OCI-LY7 (cell line): ENCODE data around the gene ACTR6. TPM values are rescaled to one million over a fixed set of nuclear protein-coding genes. Genes with fewer than 3 reads are reported as not detected.
A peak's percentile ranks its signal among the peaks of the same experiment; 100 is the strongest.

ENCODE experiments used
- BruUV-seq: library from RNA; stranded (reverse); fragments of 400-500 nt; replicated peaks from 2 replicates; lab custom pipeline; 2021; lab: Mats Ljungman, UMichigan
- CTCF ChIA-PET: fragments of 300-600 bp; sonication (Branson Sonifier 250); formaldehyde crosslinking; loops from one replicate; lab custom pipeline; 2022; ENCODE audit warnings: antibody characterized with exemption; ENCODE audit not compliant: unreplicated experiment; lab: Charles Lee
- POLR2A ChIA-PET: fragments of 300-600 bp; sonication (Branson Sonifier 250); formaldehyde crosslinking; loops from one replicate; lab custom pipeline; 2022; ENCODE audit warnings: antibody characterized with exemption; lab: Charles Lee
- DNase-seq: peaks from one replicate; pipeline ENCODE4 v3.0.0-alpha.2; 2015; ENCODE audit warnings: low spot score
- H2AFZ ChIP-seq: fragments of 200-600 bp; sonication (generic), shearing (Covaris generic); 2 replicates; pipeline ENCODE4 v1.6.1; 2014; ENCODE audit warnings: mild to moderate bottlenecking, antibody characterized with exemption, low read length, moderate library complexity
- H3K27ac ChIP-seq: fragments of 200-600 bp; sonication (generic); 2 replicates; pipeline ENCODE4 v1.5.1; 2014; ENCODE audit warnings: mixed run types, low read depth, mild to moderate bottlenecking, moderate library complexity, low read length, inconsistent platforms; ENCODE audit not compliant: poor library complexity, severe bottlenecking
- H3K36me3 ChIP-seq: fragments of 200-600 bp; sonication (generic); 2 replicates; pipeline ENCODE4 v1.6.1; 2014; ENCODE audit warnings: mild to moderate bottlenecking, antibody characterized with exemption, low read length, moderate library complexity, mixed read lengths; ENCODE audit not compliant: insufficient read depth
- H3K4me1 ChIP-seq: fragments of 200-600 bp; sonication (generic); 2 replicates; pipeline ENCODE4 v1.5.1; 2014; ENCODE audit warnings: mild to moderate bottlenecking, low read length; ENCODE audit not compliant: insufficient read depth, poor library complexity, severe bottlenecking
- H3K4me2 ChIP-seq: fragments of 200-600 bp; sonication (generic); 2 replicates; pipeline ENCODE4 v1.6.1; 2014; ENCODE audit warnings: mild to moderate bottlenecking, low read length
- H3K4me3 ChIP-seq: fragments of 200-600 bp; sonication (generic); 2 replicates; pipeline ENCODE4 v1.5.1; 2014; ENCODE audit warnings: mild to moderate bottlenecking, low read depth, low read length; ENCODE audit not compliant: poor library complexity, severe bottlenecking
- H3K79me2 ChIP-seq: fragments of 200-600 bp; sonication (generic); 2 replicates; pipeline ENCODE4 v1.6.1; 2016; ENCODE audit warnings: low read depth, mild to moderate bottlenecking, low read length, moderate library complexity, mixed read lengths; ENCODE audit not compliant: insufficient read depth
- H3K9me2 ChIP-seq: fragments of 200-600 bp; sonication (generic); 2 replicates; pipeline ENCODE4 v1.6.1; 2016; ENCODE audit warnings: mild to moderate bottlenecking, low read length, mixed read lengths; ENCODE audit not compliant: insufficient read depth
- H3K9me3 ChIP-seq: fragments of 200-600 bp; sonication (generic); 2 replicates; pipeline ENCODE4 v1.6.1; 2014; ENCODE audit warnings: mild to moderate bottlenecking, mixed run types, low read length, mixed read lengths
- H4K20me1 ChIP-seq: fragments of 200-600 bp; sonication (generic); 2 replicates; pipeline ENCODE4 v1.6.1; 2014; ENCODE audit warnings: mild to moderate bottlenecking, antibody characterized with exemption, low read length, moderate library complexity, mixed read lengths; ENCODE audit not compliant: insufficient read depth
- EZH2phosphoT487 ChIP-seq: fragments of 200-600 bp; sonication (generic); IDR thresholded peaks from 2 replicates; pipeline ENCODE4 v1.6.1; 2018; ENCODE audit warnings: low read depth, borderline replicate concordance, mild to moderate bottlenecking, mixed run types, antibody characterized with exemption, low read length, moderate library complexity, mixed read lengths
- intact Hi-C: fragments of 100-400 bp; cut with micrococcal nuclease; formaldehyde crosslinking; loops from one replicate; pipeline ENCODE4 v1.10.0; 2022; ENCODE audit not compliant: unreplicated experiment
- total RNA-seq, 2 experiments: library from RNA; depleted of rRNA in 1 of 2; stranded (reverse); fragments of >200 nt in 1 of 2; shearing (Covaris generic) in 1 of 2; gene quantifications; 2 replicates each; pipeline ENCODE4 v1.2.3, GENCODE V29; 2014 to 2022
- TF ChIP-seq, protein P1 (sequence below): fragments of 200-600 bp; sonication (generic); conservative IDR thresholded peaks from 2 replicates; pipeline ENCODE4 v1.5.1; 2014; ENCODE audit warnings: mild to moderate bottlenecking, antibody characterized with exemption, low read length, moderate library complexity, mixed read lengths

ACTR6 gene
- total RNA-seq, 2 experiments from 2014 or later = 22.2 to 37.6 TPM

DNA sequence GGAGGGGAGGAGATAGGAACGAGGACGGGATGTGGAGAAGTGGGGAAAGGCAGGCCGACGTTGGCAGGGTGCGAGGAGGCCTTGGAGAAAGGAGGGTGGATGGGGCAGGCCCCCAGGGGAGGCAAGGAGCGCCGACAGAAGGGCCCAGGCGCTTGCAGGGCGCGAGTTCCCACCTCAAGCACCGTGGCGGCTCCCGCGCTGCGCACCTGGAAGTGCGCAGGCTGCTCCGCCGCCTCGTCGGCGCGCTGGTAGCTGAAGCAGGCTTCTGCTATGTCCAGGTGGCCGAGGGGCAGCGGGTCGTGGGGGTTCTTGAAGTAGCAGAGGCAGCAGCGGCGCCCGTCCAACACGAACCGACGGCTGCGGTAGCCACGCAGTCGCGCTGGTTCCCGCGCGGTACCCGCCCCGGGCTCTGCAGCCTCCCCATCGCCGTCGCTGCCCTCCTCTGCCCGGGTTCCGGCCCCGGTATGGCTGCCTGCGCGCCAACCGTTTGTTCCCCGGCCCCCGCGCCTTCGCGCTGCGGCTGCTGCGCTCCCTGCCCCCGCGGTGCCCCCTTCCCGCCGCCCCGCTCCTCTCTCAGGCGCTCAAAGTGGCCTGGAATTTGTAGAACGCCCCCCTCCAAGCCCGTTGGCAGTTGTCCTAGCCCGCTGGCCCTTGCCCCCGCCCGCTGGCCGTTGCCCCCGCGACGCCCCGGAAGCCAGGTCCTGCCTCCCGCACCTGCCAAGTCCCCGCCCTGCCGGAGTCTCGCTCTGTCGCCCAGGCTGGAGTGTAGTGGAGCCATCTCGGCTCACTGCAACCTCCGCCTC, 1.1 kb upstream of the ACTR6 start:
- ChIA-PET POLR2A (interaction anchor here (0.7 to 3.3 kb wide), 2 partner anchors 9 to 68 kb away, joined by 3 to 11 read pairs; partner anchors contain the start of genes DEPDC4 and SCYL2), CTCF (no interaction called here)
- Histone ChIP-seq H3K79me2 (peaks cover 40% of the 10 kb centered on the region), H3K9me2 (no peaks in the 10 kb centered on the region), H4K20me1 (0 out of 2 replicates have a peak, but pooled peaks cover 4% of the 10 kb centered on the region), H3K27ac (peak overlapping the region; percentile 69), H3K4me1 (peaks cover 30% of the 10 kb centered on the region), H3K9me3 (no peaks in the 10 kb centered on the region), H3K36me3 (peaks cover 25% of the 10 kb centered on the region), H3K4me2 (peak overlapping the region; percentile 83), H3K4me3 (peak overlapping the region; percentile 89), H2AFZ (peak overlapping the region; percentile 95)
- BruUV-seq = no TSS peak
- peak; percentile 86 for DNase-seq
- TF ChIP-seq EZH2phosphoT487 = no peak
- TF ChIP-seq, protein P1, sequence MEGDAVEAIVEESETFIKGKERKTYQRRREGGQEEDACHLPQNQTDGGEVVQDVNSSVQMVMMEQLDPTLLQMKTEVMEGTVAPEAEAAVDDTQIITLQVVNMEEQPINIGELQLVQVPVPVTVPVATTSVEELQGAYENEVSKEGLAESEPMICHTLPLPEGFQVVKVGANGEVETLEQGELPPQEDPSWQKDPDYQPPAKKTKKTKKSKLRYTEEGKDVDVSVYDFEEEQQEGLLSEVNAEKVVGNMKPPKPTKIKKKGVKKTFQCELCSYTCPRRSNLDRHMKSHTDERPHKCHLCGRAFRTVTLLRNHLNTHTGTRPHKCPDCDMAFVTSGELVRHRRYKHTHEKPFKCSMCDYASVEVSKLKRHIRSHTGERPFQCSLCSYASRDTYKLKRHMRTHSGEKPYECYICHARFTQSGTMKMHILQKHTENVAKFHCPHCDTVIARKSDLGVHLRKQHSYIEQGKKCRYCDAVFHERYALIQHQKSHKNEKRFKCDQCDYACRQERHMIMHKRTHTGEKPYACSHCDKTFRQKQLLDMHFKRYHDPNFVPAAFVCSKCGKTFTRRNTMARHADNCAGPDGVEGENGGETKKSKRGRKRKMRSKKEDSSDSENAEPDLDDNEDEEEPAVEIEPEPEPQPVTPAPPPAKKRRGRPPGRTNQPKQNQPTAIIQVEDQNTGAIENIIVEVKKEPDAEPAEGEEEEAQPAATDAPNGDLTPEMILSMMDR = no peak
- intact Hi-C loops = loop anchor here (1.0 to 5.0 kb wide), 2 partner anchors 57 to 68 kb away; partner anchors contain the start of genes BLTP3B, DEPDC4 and SCYL2

DNA sequence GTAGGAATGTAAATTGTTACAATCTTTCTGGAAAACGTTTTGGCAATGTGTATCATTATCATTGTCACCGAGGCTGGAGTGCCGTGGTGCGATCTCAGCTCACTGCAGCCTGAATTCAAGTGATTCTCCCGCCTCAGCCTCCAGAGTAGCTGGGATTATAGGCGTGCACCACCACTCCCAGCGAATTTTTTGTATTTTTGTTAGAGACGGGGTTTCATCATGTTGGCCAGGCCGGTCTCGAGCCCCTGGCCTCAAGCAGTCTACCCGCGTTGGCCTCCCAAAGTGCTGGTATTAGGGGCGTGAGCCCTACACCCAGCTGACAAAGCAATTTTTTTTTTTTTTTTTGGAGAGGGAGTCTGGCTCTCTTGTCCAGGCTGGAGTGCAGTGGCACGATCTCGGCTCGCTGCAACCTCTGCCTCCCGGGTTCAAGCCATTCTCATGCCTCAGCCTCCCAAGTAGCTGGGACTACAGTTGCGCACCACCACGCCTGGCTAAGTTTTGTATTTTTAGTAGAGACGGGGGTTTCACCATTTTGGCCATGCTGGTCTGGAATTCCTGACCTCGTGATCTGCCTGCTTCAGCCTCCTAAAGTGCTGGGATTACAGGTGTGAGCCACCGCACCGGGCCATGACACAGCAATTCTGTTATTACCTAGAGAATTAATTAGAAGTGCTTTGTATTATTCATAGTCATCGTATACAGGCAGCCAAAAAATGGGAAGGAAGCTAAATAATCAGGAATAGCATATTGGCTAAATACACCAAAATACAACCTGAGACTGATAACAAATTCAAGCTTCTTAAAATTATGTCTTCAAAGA, 1.2 kb downstream of the ACTR6 start:
- intact Hi-C loops = loop anchor here (5.0 kb wide), 1 partner anchor 65 kb away; the partner anchor contains the start of genes DEPDC4 and SCYL2
- Histone ChIP-seq H3K9me3 (no peaks in the 10 kb centered on the region), H3K4me2 (peak overlapping the region; percentile 83), H4K20me1 (no peaks in the 10 kb centered on the region), H3K79me2 (peaks cover 51% of the 10 kb centered on the region), H3K4me3 (peak overlapping the region; percentile 89), H2AFZ (0 out of 2 replicates have a peak overlapping the region, but pooled peaks have one; percentile 95), H3K9me2 (no peaks in the 10 kb centered on the region), H3K4me1 (peaks cover 30% of the 10 kb centered on the region), H3K27ac (peak overlapping the region; percentile 69), H3K36me3 (peaks cover 27% of the 10 kb centered on the region)
- CTCF ChIA-PET = no interaction called here
- BruUV-seq = no TSS peak
- no peak for DNase-seq
- no peak for TF ChIP-seq EZH2phosphoT487
- TF ChIP-seq, protein P1 = no peak
- POLR2A ChIA-PET = interaction anchor here (1.0 to 3.3 kb wide), 3 partner anchors 12 to 66 kb away, joined by 4 to 11 read pairs (median 6); partner anchors contain the start of genes DEPDC4 and SCYL2
